H9 (cell line): ENCODE measurements around the gene LRCH4. TPM values are rescaled to one million over a fixed set of nuclear protein-coding genes. Genes with fewer than 3 reads are reported as not detected.

Experiments
- DNase-seq: peaks from one replicate; pipeline ENCODE4 v3.0.0-alpha.2; 2017
- H2AFZ ChIP-seq: one replicate; pipeline ENCODE4 v1.6.1; 2013; ENCODE audit warnings: mild to moderate bottlenecking, low read length, control low read depth, moderate library complexity
- H2AK5ac ChIP-seq: 2 replicates; pipeline ENCODE4 v1.6.1; 2013; ENCODE audit warnings: low read length, control low read depth, mixed read lengths; ENCODE audit not compliant: insufficient read length
- H2BK120ac ChIP-seq: one replicate; pipeline ENCODE4 v1.6.1; 2013; ENCODE audit warnings: low read depth, mild to moderate bottlenecking, low read length, control low read depth, inconsistent platforms; ENCODE audit not compliant: poor library complexity, severe bottlenecking
- H2BK12ac ChIP-seq: 2 replicates; pipeline ENCODE4 v1.6.1; 2013; ENCODE audit warnings: low read length, control low read depth, mixed read lengths, low read depth; ENCODE audit not compliant: insufficient read length
- H2BK15ac ChIP-seq: 2 replicates; pipeline ENCODE4 v1.6.1; 2013; ENCODE audit warnings: low read depth, low read length, control low read depth
- H2BK20ac ChIP-seq: one replicate; pipeline ENCODE4 v1.6.1; 2013; ENCODE audit warnings: low read depth, mild to moderate bottlenecking, low read length, control low read depth, inconsistent platforms; ENCODE audit not compliant: poor library complexity, severe bottlenecking
- H2BK5ac ChIP-seq: 2 replicates; pipeline ENCODE4 v1.6.1; 2013; ENCODE audit warnings: low read length, control low read depth, mixed read lengths; ENCODE audit not compliant: insufficient read length
- H3K14ac ChIP-seq: 2 replicates; pipeline ENCODE4 v1.6.1; 2013; ENCODE audit warnings: low read length, control low read depth; ENCODE audit not compliant: insufficient read depth
- H3K18ac ChIP-seq: 2 replicates; pipeline ENCODE4 v1.6.1; 2013; ENCODE audit warnings: low read depth, mild to moderate bottlenecking, mixed read lengths, low read length, control low read depth; ENCODE audit not compliant: insufficient read length
- H3K23ac ChIP-seq: 2 replicates; pipeline ENCODE4 v1.6.1; 2013; ENCODE audit warnings: low read length, control low read depth, mixed read lengths, low read depth; ENCODE audit not compliant: insufficient read length
- H3K23me2 ChIP-seq: 2 replicates; pipeline ENCODE4 v1.6.1; 2013; ENCODE audit warnings: low read depth, mild to moderate bottlenecking, mixed read lengths, low read length, control low read depth; ENCODE audit not compliant: insufficient read length, poor library complexity, severe bottlenecking
- H3K27ac ChIP-seq: 2 replicates; pipeline ENCODE4 v1.5.1; 2013; ENCODE audit warnings: low read length, control low read depth, mixed read lengths, low read depth; ENCODE audit not compliant: insufficient read length
- H3K27me3 ChIP-seq: 2 replicates; pipeline ENCODE4 v1.6.1; 2013; ENCODE audit warnings: low read length, control low read depth, inconsistent platforms; ENCODE audit not compliant: insufficient read depth
- H3K4ac ChIP-seq: 2 replicates; pipeline ENCODE4 v1.6.1; 2013; ENCODE audit warnings: low read depth, mild to moderate bottlenecking, control low read depth, inconsistent platforms, low read length, moderate library complexity
- H3K4me1 ChIP-seq: 2 replicates; pipeline ENCODE4 v1.6.1; 2013; ENCODE audit warnings: low read length, control low read depth, inconsistent platforms; ENCODE audit not compliant: insufficient read depth
- H3K4me2 ChIP-seq: 2 replicates; pipeline ENCODE4 v1.6.1; 2013; ENCODE audit warnings: low read length, control low read depth, mixed read lengths; ENCODE audit not compliant: insufficient read length, insufficient read depth
- H3K56ac ChIP-seq: 2 replicates; pipeline ENCODE4 v1.6.1; 2013; ENCODE audit warnings: low read depth, mild to moderate bottlenecking, mixed read lengths, low read length, control low read depth; ENCODE audit not compliant: insufficient read length
- H3K79me1 ChIP-seq: 2 replicates; pipeline ENCODE4 v1.6.1; 2013; ENCODE audit warnings: low read depth, mild to moderate bottlenecking, moderate library complexity, low read length, control low read depth, inconsistent platforms; ENCODE audit not compliant: insufficient read depth, poor library complexity, severe bottlenecking
- H3K79me2 ChIP-seq: 2 replicates; pipeline ENCODE4 v1.6.1; 2013; ENCODE audit warnings: low read length, control low read depth, inconsistent platforms; ENCODE audit not compliant: insufficient read depth
- H3K9ac ChIP-seq: 2 replicates; pipeline ENCODE4 v1.6.1; 2013; ENCODE audit warnings: low read length, control low read depth, mixed read lengths; ENCODE audit not compliant: insufficient read length; ENCODE audit errors: extremely low read depth
- H3K9me3 ChIP-seq: one replicate; pipeline ENCODE4 v1.6.1; 2013; ENCODE audit warnings: low read depth, low read length, inconsistent platforms; ENCODE audit not compliant: control insufficient read depth
- H3T11ph ChIP-seq: one replicate; pipeline ENCODE4 v1.6.1; 2013; ENCODE audit warnings: mild to moderate bottlenecking, low read length, control low read depth, inconsistent platforms
- H4K20me1 ChIP-seq: one replicate; pipeline ENCODE4 v1.6.1; 2013; ENCODE audit not compliant: control insufficient read depth, insufficient read length, insufficient read depth
- H4K5ac ChIP-seq: 2 replicates; pipeline ENCODE4 v1.6.1; 2013; ENCODE audit warnings: low read depth, mild to moderate bottlenecking, mixed read lengths, low read length, control low read depth; ENCODE audit not compliant: insufficient read length
- H4K8ac ChIP-seq: replicated peaks from 2 replicates; pipeline ENCODE4 v1.6.1; 2013; ENCODE audit warnings: low read length, control low read depth, mixed read lengths, low read depth; ENCODE audit not compliant: insufficient read length
- H4K91ac ChIP-seq: 2 replicates; pipeline ENCODE4 v1.6.1; 2013; ENCODE audit warnings: low read depth, mild to moderate bottlenecking, moderate library complexity, mixed read lengths, low read length, control low read depth; ENCODE audit not compliant: insufficient read length
- H3K27ac Mint-ChIP-seq, 3 experiments: 2 replicates in 2 of 3; 3 replicates in 1 of 3; pipeline ENCODE4 v1.8.0; 2020 to 2021; ENCODE audit warnings: mixed read lengths in 3 of 3, mild to moderate bottlenecking in 1 of 3, moderate library complexity in 1 of 3
- H3K27me3 Mint-ChIP-seq: 2 replicates; pipeline ENCODE4 v1.8.0; 2021; ENCODE audit warnings: low read depth, mild to moderate bottlenecking, moderate library complexity, mixed read lengths
- H3K36me3 Mint-ChIP-seq, 3 experiments: 2 replicates in 2 of 3; 3 replicates in 1 of 3; pipeline ENCODE4 v1.8.0; 2020 to 2021; ENCODE audit warnings: low read depth in 3 of 3, mixed read lengths in 3 of 3; ENCODE audit not compliant: insufficient read depth in 1 of 3
- H3K4me1 Mint-ChIP-seq, 2 experiments: 2 replicates each; pipeline ENCODE4 v1.8.0; 2020; ENCODE audit warnings: mixed read lengths in 2 of 2
- H3K4me3 Mint-ChIP-seq, 2 experiments: 2 replicates in 1 of 2; 3 replicates in 1 of 2; pipeline ENCODE4 v1.8.0; 2020 to 2021; ENCODE audit warnings: mild to moderate bottlenecking in 2 of 2, mixed read lengths in 2 of 2, moderate library complexity in 1 of 2
- H3K9me3 Mint-ChIP-seq, 2 experiments: 2 replicates in 1 of 2; 3 replicates in 1 of 2; pipeline ENCODE4 v1.8.0; 2020; ENCODE audit warnings: mild to moderate bottlenecking in 2 of 2, mixed read lengths in 2 of 2, moderate library complexity in 1 of 2
- CTCF ChIP-seq: fragments of 200-600 bp; sonication (generic); conservative IDR thresholded peaks from 3 replicates; pipeline ENCODE4 v1.8.0; 2021; ENCODE audit warnings: antibody characterized with exemption, mild to moderate bottlenecking
- whole genome bisulfite sequencing: extraction: QIAGEN DNeasy Blood & Tissue Kit; methylation state at CpG from one replicate; pipeline ENCODE4 v1.1.7; 2013; ENCODE audit warnings: missing lambda C conversion rate, low lambda C conversion rate, mixed read lengths; ENCODE audit not compliant: insufficient read length; ENCODE audit errors: extremely low coverage; 5-methylcytosine and 5-hydroxymethylcytosine counted together
- total RNA-seq: library from RNA; stranded (reverse); gene quantifications from 2 replicates; pipeline ENCODE4 v1.2.1, GENCODE V29; 2021

LRCH4 gene
- total RNA-seq, 1 experiment from 2014 or later: 39.1 TPM

DNA sequence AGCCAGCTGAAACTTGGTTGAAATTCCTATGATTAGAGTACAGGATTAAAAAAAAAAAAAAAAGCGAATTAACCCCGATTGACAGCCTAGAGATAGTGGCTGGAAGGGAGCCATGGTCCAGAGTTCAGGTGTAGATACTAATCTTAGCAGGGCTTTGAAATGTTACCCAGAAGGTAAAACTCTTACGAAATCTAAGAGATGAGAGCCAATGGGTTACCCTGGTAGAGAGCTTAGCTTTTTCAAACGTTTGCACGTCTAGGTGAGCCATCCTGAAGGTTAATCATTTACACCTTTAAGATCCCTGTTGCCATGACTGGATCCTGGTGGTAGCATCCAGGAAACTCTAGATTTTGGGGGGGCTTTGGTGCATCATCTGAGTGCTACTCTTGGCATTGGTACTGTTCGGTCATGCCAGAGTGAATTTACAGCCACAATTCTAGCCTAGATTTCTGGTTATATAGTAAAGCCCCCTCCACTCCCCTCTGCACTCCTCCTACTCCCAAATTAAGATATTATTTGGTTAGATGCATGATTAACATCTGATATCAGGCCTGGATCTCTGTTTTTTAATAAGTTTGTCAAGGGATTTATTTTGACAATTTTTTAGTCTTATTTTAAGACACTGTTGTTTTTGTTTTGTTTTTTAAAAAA lies 45.7 kb downstream of the LRCH4 start:
- no peak overlapping the region for H2BK120ac ChIP-seq
- peak overlapping the region; percentile 65 for H3K9ac ChIP-seq
- H3K4me1 Mint-ChIP-seq: peaks cover 53 to 59% of the 10 kb centered on the region in 2 experiments
- no peaks in the 10 kb centered on the region for H4K20me1 ChIP-seq
- peaks cover 11% of the 10 kb centered on the region for H3K23me2 ChIP-seq
- WGBS: no CpG with 5 or more reads among the region's 6 CpGs
- no peak overlapping the region for H2BK5ac ChIP-seq
- H3T11ph ChIP-seq: no peak overlapping the region
- no peak overlapping the region for H4K5ac ChIP-seq
- H2AK5ac ChIP-seq: no peak overlapping the region
- no peak overlapping the region for H4K91ac ChIP-seq
- no peaks in the 10 kb centered on the region for H3K79me2 ChIP-seq
- no peak overlapping the region for H3K27ac ChIP-seq
- no peak overlapping the region for H3K56ac ChIP-seq
- H3K4me1 ChIP-seq: peaks cover 9% of the 10 kb centered on the region
- H3K36me3 Mint-ChIP-seq: no peaks in the 10 kb centered on the region
- no peak overlapping the region for H2BK15ac ChIP-seq
- H3K27ac Mint-ChIP-seq: no peak overlapping the region
- H3K27me3 ChIP-seq: no peaks in the 10 kb centered on the region; the same call in 1 of the 2 replicates
- no peak overlapping the region for H4K8ac ChIP-seq
- no peaks in the 10 kb centered on the region for H3K79me1 ChIP-seq
- H3K4me3 Mint-ChIP-seq: peak overlapping the region; percentile 79 to 88
- no peak for TF ChIP-seq CTCF
- no peak overlapping the region for H2BK12ac ChIP-seq
- no peak overlapping the region for H2AFZ ChIP-seq
- DNase-seq: no peak
- no peaks in the 10 kb centered on the region; a peak in 1 of 5 replicates for H3K9me3 Mint-ChIP-seq
- no peak overlapping the region for H2BK20ac ChIP-seq
- peaks cover 24% of the 10 kb centered on the region for H3K27me3 Mint-ChIP-seq
- no peaks in the 10 kb centered on the region for H3K9me3 ChIP-seq
- H3K23ac ChIP-seq: no peak overlapping the region
- no peak overlapping the region for H3K4ac ChIP-seq
- H3K18ac ChIP-seq: no peak overlapping the region
- H3K4me2 ChIP-seq: peak overlapping the region; percentile 96
- H3K14ac ChIP-seq: no peak overlapping the region
